KMS-11 (cell line): ENCODE measurements around the gene ETHE1.

Source experiments
- H2AFZ ChIP-seq: fragments of 200-600 bp; sonication (generic); 2 replicates; pipeline ENCODE4 v1.6.1; 2016; ENCODE audit warnings: antibody characterized with exemption, mixed run types, low read depth
- H3K27ac ChIP-seq: fragments of 200-600 bp; sonication (generic); 2 replicates; pipeline ENCODE4 v1.6.1; 2016; ENCODE audit warnings: mild to moderate bottlenecking, mixed run types
- H3K27me3 ChIP-seq: fragments of 200-600 bp; sonication (generic); 2 replicates; pipeline ENCODE4 v1.6.1; 2017; ENCODE audit warnings: mild to moderate bottlenecking, low read depth, mixed run types, moderate library complexity; ENCODE audit not compliant: insufficient read depth
- H3K36me3 ChIP-seq: fragments of 200-600 bp; sonication (generic); 2 replicates; pipeline ENCODE4 v1.6.1; 2017; ENCODE audit warnings: mild to moderate bottlenecking, mixed run types; ENCODE audit not compliant: insufficient read depth
- H3K4me1 ChIP-seq: fragments of 200-600 bp; sonication (generic); 2 replicates; pipeline ENCODE4 v1.6.1; 2016; ENCODE audit warnings: mild to moderate bottlenecking, low read depth, mixed run types; ENCODE audit not compliant: poor library complexity, severe bottlenecking
- H3K4me2 ChIP-seq: fragments of 200-600 bp; sonication (generic); 2 replicates; pipeline ENCODE4 v1.7.0; 2016; ENCODE audit warnings: mild to moderate bottlenecking, mixed run types
- H3K4me3 ChIP-seq: fragments of 200-600 bp; sonication (generic); IDR thresholded peaks from 2 replicates; pipeline ENCODE4 v1.6.1; 2017; ENCODE audit warnings: low read depth, low read length, mixed read lengths; ENCODE audit not compliant: insufficient read depth
- H3K79me2 ChIP-seq: fragments of 200-600 bp; sonication (generic); 2 replicates; pipeline ENCODE4 v1.6.1; 2016; ENCODE audit warnings: low read depth, mixed run types; ENCODE audit not compliant: insufficient read depth
- H3K9ac ChIP-seq: fragments of 200-600 bp; sonication (generic); 2 replicates; pipeline ENCODE4 v1.6.1; 2016; ENCODE audit warnings: mild to moderate bottlenecking, mixed run types
- H4K20me1 ChIP-seq: fragments of 200-600 bp; sonication (generic); 2 replicates; pipeline ENCODE4 v1.6.1; 2016; ENCODE audit warnings: mild to moderate bottlenecking, mixed run types; ENCODE audit not compliant: insufficient read depth
- CTCF ChIP-seq: fragments of 200-600 bp; sonication (generic); conservative IDR thresholded peaks from 2 replicates; pipeline ENCODE4 v1.6.1; 2017; ENCODE audit warnings: low read depth, mild to moderate bottlenecking, antibody characterized with exemption, low read length, moderate library complexity, mixed read lengths

The ETHE1 gene

GRCh38 chr19:43544077-43544476 is 17.1 kb upstream of the ETHE1 start:
- Histone ChIP-seq H3K27ac (no peak overlapping the region), H3K4me1 (no peaks in the 10 kb centered on the region), H3K4me2 (no peak overlapping the region), H3K9ac (no peak overlapping the region), H3K79me2 (no peaks in the 10 kb centered on the region), H3K4me3 (no peak overlapping the region), H2AFZ (no peak overlapping the region), H3K36me3 (no peaks in the 10 kb centered on the region), H4K20me1 (no peaks in the 10 kb centered on the region), H3K27me3 (no peaks in the 10 kb centered on the region)
- TF ChIP-seq CTCF = no peak

GRCh38 chr19:43541920-43542650 is 15.1 kb upstream of the ETHE1 start:
- H3K4me1 ChIP-seq = no peaks in the 10 kb centered on the region
- H3K79me2 ChIP-seq = no peaks in the 10 kb centered on the region
- H3K27ac ChIP-seq = no peak overlapping the region
- no peaks in the 10 kb centered on the region for H3K27me3 ChIP-seq
- H3K4me3 ChIP-seq = no peak overlapping the region
- TF ChIP-seq CTCF = no peak
- H4K20me1 ChIP-seq = no peaks in the 10 kb centered on the region
- no peak overlapping the region for H2AFZ ChIP-seq
- H3K36me3 ChIP-seq = no peaks in the 10 kb centered on the region
- H3K4me2 ChIP-seq = no peak overlapping the region
- H3K9ac ChIP-seq = no peak overlapping the region

GRCh38 chr19:43540381-43540780 is 13.4 kb upstream of the ETHE1 start:
- H3K4me2 ChIP-seq = no peak overlapping the region
- no peak for TF ChIP-seq CTCF
- H3K4me3 ChIP-seq = no peak overlapping the region
- no peaks in the 10 kb centered on the region for H3K36me3 ChIP-seq
- no peak overlapping the region for H3K9ac ChIP-seq
- no peak overlapping the region for H3K27ac ChIP-seq
- H4K20me1 ChIP-seq = no peaks in the 10 kb centered on the region
- no peak overlapping the region for H2AFZ ChIP-seq
- no peaks in the 10 kb centered on the region for H3K4me1 ChIP-seq
- no peaks in the 10 kb centered on the region for H3K27me3 ChIP-seq
- no peaks in the 10 kb centered on the region for H3K79me2 ChIP-seq

GRCh38 chr19:43538922-43539321 is 11.9 kb upstream of the ETHE1 start:
- Histone ChIP-seq H2AFZ (no peak overlapping the region), H3K9ac (no peak overlapping the region), H3K79me2 (no peaks in the 10 kb centered on the region), H3K27ac (no peak overlapping the region), H3K36me3 (no peaks in the 10 kb centered on the region), H3K4me2 (no peak overlapping the region), H3K4me3 (no peak overlapping the region), H3K4me1 (peaks cover 5% of the 10 kb centered on the region), H3K27me3 (no peaks in the 10 kb centered on the region), H4K20me1 (no peaks in the 10 kb centered on the region)
- no peak for TF ChIP-seq CTCF
